SK-N-SH (cell line): ENCODE data around the gene TRAF2. TPM values are rescaled to one million over a fixed set of nuclear protein-coding genes. Genes with fewer than 3 reads are reported as not detected.

Experiments used
- CTCF ChIA-PET: fragments of 300-600, 350-600 bp; formaldehyde crosslinking; extraction: SDS; loops from one replicate; lab custom pipeline; 2021; lab: Yijun Ruan, JAX
- POLR2A ChIA-PET: fragments of 350-600 bp; sonication (Branson Sonifier 250); formaldehyde crosslinking; extraction: SDS; loops from one replicate; lab custom pipeline; 2020; ENCODE audit warnings: antibody characterized with exemption, inconsistent platforms; lab: Yijun Ruan, JAX
- DNase-seq: peaks from one replicate; pipeline ENCODE4 v3.0.0; 2012
- H2AFZ ChIP-seq: fragments of 200-600 bp; sonication (generic); 2 replicates; pipeline ENCODE4 v1.8.1; 2016; ENCODE audit warnings: antibody characterized with exemption, mild to moderate bottlenecking, low read depth
- H3F3A ChIP-seq: fragments of 200-600 bp; sonication (generic); replicated peaks from 2 replicates; pipeline ENCODE3; 2016; ENCODE audit warnings: antibody characterized with exemption, mild to moderate bottlenecking; ENCODE audit not compliant: insufficient read depth
- H3K27ac ChIP-seq, 2 experiments: fragments of 200-500 bp in 1 of 2; fragments of 200-600 bp in 1 of 2; sonication (Bioruptor generic) in 1 of 2; sonication (generic), shearing (Covaris generic) in 1 of 2; 2 replicates each; pipeline versions ENCODE4 v1.5.1 to v1.6.1; 2014 to 2016; ENCODE audit warnings: low read depth in 2 of 2, inconsistent platforms in 1 of 2, low read length in 1 of 2, mild to moderate bottlenecking in 1 of 2, mixed read lengths in 1 of 2
- H3K27me3 ChIP-seq: fragments of 200-600 bp; sonication (generic), shearing (Covaris generic); 2 replicates; pipeline ENCODE4 v1.6.1; 2016; ENCODE audit warnings: mixed run types; ENCODE audit not compliant: insufficient read depth
- H3K36me3 ChIP-seq, 2 experiments: fragments of 200-500 bp in 1 of 2; fragments of 200-600 bp in 1 of 2; sonication (Bioruptor generic) in 1 of 2; sonication (generic) in 1 of 2; replicated peaks in 1 of 2; 2 replicates each; pipeline versions ENCODE3 to v1.5.1; 2014 to 2016; ENCODE audit warnings: low read length in 1 of 2, mild to moderate bottlenecking in 1 of 2; ENCODE audit not compliant: insufficient read depth in 2 of 2, control insufficient read depth in 1 of 2
- H3K4me1 ChIP-seq, 2 experiments: fragments of 200-500 bp in 1 of 2; fragments of 200-600 bp in 1 of 2; sonication (Bioruptor generic) in 1 of 2; sonication (generic), shearing (Covaris generic) in 1 of 2; 2 replicates each; pipeline versions ENCODE4 v1.5.1 to v1.6.1; 2014 to 2016; ENCODE audit warnings: low read depth in 1 of 2, low read length in 1 of 2, mixed run types in 1 of 2; ENCODE audit not compliant: insufficient read depth in 2 of 2, control insufficient read depth in 1 of 2
- H3K4me2 ChIP-seq: fragments of 200-600 bp; sonication (generic), shearing (Covaris generic); 2 replicates; pipeline ENCODE4 v1.6.1; 2017; ENCODE audit warnings: mixed run types
- H3K4me3 ChIP-seq, 2 experiments: fragments of 200-500 bp in 1 of 2; fragments of 200-600 bp in 1 of 2; sonication (Bioruptor generic) in 1 of 2; sonication (generic), shearing (Covaris generic) in 1 of 2; 2 replicates each; pipeline versions ENCODE4 v1.5.1 to v1.8.1; 2014 to 2016; ENCODE audit warnings: low read depth in 2 of 2, inconsistent platforms in 1 of 2, low read length in 1 of 2, mild to moderate bottlenecking in 1 of 2, mixed read lengths in 1 of 2, moderate library complexity in 1 of 2
- H3K79me2 ChIP-seq: fragments of 200-600 bp; sonication (generic); 2 replicates; pipeline ENCODE4 v1.8.1; 2017; ENCODE audit warnings: mild to moderate bottlenecking; ENCODE audit not compliant: insufficient read depth
- H3K9ac ChIP-seq: fragments of 200-600 bp; sonication (generic); 2 replicates; pipeline ENCODE4 v1.6.1; 2017; ENCODE audit warnings: mixed run types
- H3K9me2 ChIP-seq: fragments of 200-600 bp; sonication (generic); 2 replicates; pipeline ENCODE4 v1.6.1; 2017; ENCODE audit warnings: mixed run types
- H3K9me3 ChIP-seq: fragments of 200-600 bp; sonication (generic); 2 replicates; pipeline ENCODE4 v1.6.1; 2017; ENCODE audit warnings: mixed run types, mild to moderate bottlenecking, moderate library complexity
- H4K20me1 ChIP-seq: fragments of 200-600 bp; sonication (generic); 2 replicates; pipeline ENCODE4 v1.6.1; 2017; ENCODE audit warnings: mild to moderate bottlenecking, mixed run types; ENCODE audit not compliant: insufficient read depth
- ELF1 ChIP-seq: IDR thresholded peaks from 2 replicates; pipeline ENCODE4 v1.4.0; 2012
- FOXJ3 ChIP-seq: sonication (generic); formaldehyde crosslinking; IDR thresholded peaks from 2 replicates; pipeline ENCODE4 v1.5.1; 2020; ENCODE audit warnings: mild to moderate bottlenecking, missing genetic modification reagents
- GABPA ChIP-seq: IDR thresholded peaks from 2 replicates; pipeline ENCODE4 v1.4.0; 2012; ENCODE audit warnings: low read depth, mild to moderate bottlenecking
- GATA2 ChIP-seq: sonication (generic); formaldehyde crosslinking; IDR thresholded peaks from 2 replicates; pipeline ENCODE4 v1.5.0; 2020; ENCODE audit warnings: mild to moderate bottlenecking, missing genetic modification reagents
- NFIC ChIP-seq: IDR thresholded peaks from 2 replicates; pipeline ENCODE4 v1.4.0; 2012; ENCODE audit warnings: borderline replicate concordance
- REST ChIP-seq: IDR thresholded peaks from 2 replicates; pipeline ENCODE4 v1.6.1; 2012; ENCODE audit warnings: mild to moderate bottlenecking, low read depth, low read length, moderate library complexity
- SIN3A ChIP-seq: IDR thresholded peaks from 2 replicates; pipeline ENCODE4 v1.6.1; 2012; ENCODE audit warnings: low read depth, mild to moderate bottlenecking, low read length, moderate library complexity, borderline replicate concordance
- TAF1 ChIP-seq: IDR thresholded peaks from 2 replicates; pipeline ENCODE4 v1.6.1; 2012; ENCODE audit warnings: low read depth, mild to moderate bottlenecking, low read length, moderate library complexity, borderline replicate concordance
- WGBS: methylation state at CpG from one replicate; pipeline ENCODE4 v1.1.6; 2017; ENCODE audit warnings: low lambda C conversion rate; 5-methylcytosine and 5-hydroxymethylcytosine counted together
- polyA plus RNA-seq, 3 experiments: library from polyadenylated mRNA; depleted of rRNA; stranded (reverse); fragments of >200 nt; gene quantifications; 2 replicates each; pipeline ENCODE4 v1.2.3, GENCODE V29; 2012
- TF ChIP-seq, protein P1 (sequence below): fragments of 150-350 bp; IDR thresholded peaks from 2 replicates; pipeline ENCODE4 v1.6.1; 2016; ENCODE audit warnings: mild to moderate bottlenecking, low read depth, low read length
- TF ChIP-seq, protein P2 (sequence below): fragments of 200-600 bp; sonication (generic); IDR thresholded peaks from 2 replicates; pipeline ENCODE4 v1.6.1; 2017; ENCODE audit warnings: antibody characterized with exemption, mild to moderate bottlenecking, moderate library complexity

The TRAF2 gene
- polyA plus RNA-seq, 1 of the 3 experiments (the other 2 are of a cell fraction), result 15.4 TPM

DNA sequence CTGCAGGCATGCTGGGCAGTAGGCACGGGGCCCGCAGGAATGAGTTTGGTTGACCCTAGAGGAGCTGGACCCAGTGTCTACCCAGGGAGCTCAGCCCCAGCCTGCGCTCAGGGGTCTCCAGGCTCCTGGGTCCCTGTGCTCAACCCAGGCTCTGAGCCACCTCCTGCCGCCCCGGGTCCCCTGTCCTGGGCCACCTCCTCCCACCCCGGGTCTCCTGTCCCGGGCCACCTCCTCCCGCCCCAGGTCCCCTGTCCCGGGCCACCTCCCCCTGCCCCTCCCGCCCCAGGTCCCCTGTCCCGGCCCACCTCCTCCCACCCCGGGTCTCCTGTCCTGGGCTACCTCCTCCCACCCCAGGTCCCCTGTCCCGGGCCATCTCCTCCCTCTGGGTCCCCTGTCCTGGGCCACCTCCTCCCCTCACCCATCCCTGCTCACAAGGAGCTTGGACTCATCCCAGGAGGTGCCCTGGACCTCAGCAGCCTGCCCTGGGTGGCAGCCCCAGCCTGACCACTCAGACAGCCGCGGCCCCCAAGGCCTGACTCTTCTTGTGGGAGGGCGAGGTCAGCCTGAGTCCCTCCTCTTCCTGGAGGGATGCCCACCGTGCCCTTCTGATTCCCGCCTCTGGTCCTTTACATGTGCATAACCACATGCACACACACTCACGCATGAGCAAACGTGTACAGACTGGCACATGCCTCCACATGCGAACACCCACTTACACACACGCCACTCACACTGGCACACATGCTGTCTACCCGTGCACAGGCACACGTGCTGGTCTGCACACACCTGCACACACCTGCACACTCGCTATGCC is 68.2 kb downstream of the TRAF2 start (continued):
- TF ChIP-seq REST (no peak), NFIC (no peak), GATA2 (no peak), GABPA (no peak)
- TF ChIP-seq, protein P1, sequence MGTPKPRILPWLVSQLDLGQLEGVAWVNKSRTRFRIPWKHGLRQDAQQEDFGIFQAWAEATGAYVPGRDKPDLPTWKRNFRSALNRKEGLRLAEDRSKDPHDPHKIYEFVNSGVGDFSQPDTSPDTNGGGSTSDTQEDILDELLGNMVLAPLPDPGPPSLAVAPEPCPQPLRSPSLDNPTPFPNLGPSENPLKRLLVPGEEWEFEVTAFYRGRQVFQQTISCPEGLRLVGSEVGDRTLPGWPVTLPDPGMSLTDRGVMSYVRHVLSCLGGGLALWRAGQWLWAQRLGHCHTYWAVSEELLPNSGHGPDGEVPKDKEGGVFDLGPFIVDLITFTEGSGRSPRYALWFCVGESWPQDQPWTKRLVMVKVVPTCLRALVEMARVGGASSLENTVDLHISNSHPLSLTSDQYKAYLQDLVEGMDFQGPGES, result no peak
- TF ChIP-seq, all 33 proteins: peak for 0

DNA sequence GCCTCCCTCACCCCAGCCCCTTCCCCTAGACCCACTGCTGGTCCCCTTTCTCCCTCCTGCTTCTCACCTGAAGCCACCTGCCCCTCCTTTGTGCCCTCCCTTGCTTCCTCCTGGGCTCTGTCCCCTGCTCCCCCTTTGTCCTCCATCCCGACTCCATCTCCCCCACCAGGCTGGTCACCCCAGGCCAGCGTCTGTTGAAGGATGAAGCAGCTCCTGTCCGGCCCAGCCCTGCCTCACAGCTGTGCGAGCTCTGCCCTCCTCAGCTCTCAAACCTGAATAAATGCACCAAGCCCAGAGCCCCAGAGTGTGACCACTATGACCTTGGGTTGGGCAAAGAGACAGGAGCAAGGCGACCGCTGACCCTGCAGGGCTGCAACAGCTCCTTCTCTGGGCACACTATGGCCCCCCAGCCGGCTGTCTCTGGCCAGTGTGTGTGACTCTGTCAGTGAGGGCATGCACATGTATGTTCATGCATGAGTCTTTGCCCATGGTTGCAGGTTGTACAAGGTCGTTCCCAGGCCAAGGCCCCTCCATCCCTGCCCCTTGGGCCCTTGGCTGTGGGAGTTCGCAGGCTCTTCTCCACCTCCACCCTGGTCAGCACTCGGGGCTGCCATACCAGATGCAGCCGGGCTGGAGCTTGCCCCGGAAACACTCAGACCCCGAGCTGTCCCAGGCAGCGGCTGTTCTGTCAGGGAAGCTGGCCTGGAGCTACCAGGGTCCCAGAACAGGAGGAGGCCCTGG is 69.1 kb downstream of the TRAF2 start:
- Histone ChIP-seq H3K9me2 (no peaks in the 10 kb centered on the region), H3K4me3 (no peak overlapping the region), H3K9me3 (no peaks in the 10 kb centered on the region), H3K4me2 (no peak overlapping the region), H3K4me1 (peaks cover 0 to 20% of the 10 kb centered on the region in 2 experiments; a peak in 2 of 4 replicates), H3K9ac (no peak overlapping the region), H3K36me3 (no peaks in the 10 kb centered on the region), H3K79me2 (no peaks in the 10 kb centered on the region), H3K27ac (no peak overlapping the region), H2AFZ (no peak overlapping the region), H3F3A (no peaks in the 10 kb centered on the region), H4K20me1 (no peaks in the 10 kb centered on the region), H3K27me3 (no peaks in the 10 kb centered on the region)
- WGBS, result 60% methylated on average over 4 of the region's 14 CpGs
- DNase-seq, result no peak
- POLR2A ChIA-PET, result no interaction called here
- CTCF ChIA-PET, result interaction anchor here (1.1 to 13.2 kb wide), 2 partner anchors 9 to 77 kb away, joined by 3 to 350 read pairs; partner anchors contain the start of genes ABCA2 and FUT7
- TF ChIP-seq, protein P2, sequence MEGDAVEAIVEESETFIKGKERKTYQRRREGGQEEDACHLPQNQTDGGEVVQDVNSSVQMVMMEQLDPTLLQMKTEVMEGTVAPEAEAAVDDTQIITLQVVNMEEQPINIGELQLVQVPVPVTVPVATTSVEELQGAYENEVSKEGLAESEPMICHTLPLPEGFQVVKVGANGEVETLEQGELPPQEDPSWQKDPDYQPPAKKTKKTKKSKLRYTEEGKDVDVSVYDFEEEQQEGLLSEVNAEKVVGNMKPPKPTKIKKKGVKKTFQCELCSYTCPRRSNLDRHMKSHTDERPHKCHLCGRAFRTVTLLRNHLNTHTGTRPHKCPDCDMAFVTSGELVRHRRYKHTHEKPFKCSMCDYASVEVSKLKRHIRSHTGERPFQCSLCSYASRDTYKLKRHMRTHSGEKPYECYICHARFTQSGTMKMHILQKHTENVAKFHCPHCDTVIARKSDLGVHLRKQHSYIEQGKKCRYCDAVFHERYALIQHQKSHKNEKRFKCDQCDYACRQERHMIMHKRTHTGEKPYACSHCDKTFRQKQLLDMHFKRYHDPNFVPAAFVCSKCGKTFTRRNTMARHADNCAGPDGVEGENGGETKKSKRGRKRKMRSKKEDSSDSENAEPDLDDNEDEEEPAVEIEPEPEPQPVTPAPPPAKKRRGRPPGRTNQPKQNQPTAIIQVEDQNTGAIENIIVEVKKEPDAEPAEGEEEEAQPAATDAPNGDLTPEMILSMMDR, result no peak
- TF ChIP-seq GATA2 (no peak), FOXJ3 (CRISPR knock-in tag) (no peak), NFIC (no peak), ELF1 (no peak), SIN3A (no peak), TAF1 (no peak)
